ENCODE measurements around the gene MRGPRG.

The MRGPRG gene

GRCh38 chr11:3196161-3197043 is 22.2 kb downstream of the MRGPRG start:
- no peaks in the 10 kb centered on the region for H3F3A ChIP-seq (ENCODE audit: insufficient read depth)
- no peak for TF ChIP-seq EZH2phosphoT487 (conservative IDR thresholded peaks at IDR 0.05; ENCODE audit: low read length)
- TF ChIP-seq CTCF (IDR thresholded peaks at IDR 0.05; ENCODE audit: insufficient read depth, low read length, poor library complexity, severe bottlenecking): no peak
- H3K4me2 ChIP-seq (ENCODE audit: low read depth, low read length, poor library complexity, severe bottlenecking): no peak overlapping the region
- no peak overlapping the region for H3K9ac ChIP-seq (ENCODE audit: low read length)
- H3K27ac ChIP-seq (ENCODE audit: low read depth, low read length): no peak overlapping the region
- no peak overlapping the region for H3K4me3 ChIP-seq (ENCODE audit: insufficient read depth, low read length, poor library complexity, severe bottlenecking)
- no peaks in the 10 kb centered on the region for H4K20me1 ChIP-seq (ENCODE audit: low read depth, low read length)
- H3K9me2 ChIP-seq (replicated peaks; ENCODE audit: insufficient read depth, low read length): no peaks in the 10 kb centered on the region
- no peak overlapping the region for H2AFZ ChIP-seq (ENCODE audit: low read depth, low read length, severe bottlenecking)
- H3K79me2 ChIP-seq (ENCODE audit: insufficient read depth, low read length): no peaks in the 10 kb centered on the region
- H3K27me3 ChIP-seq (ENCODE audit: low read length): no peaks in the 10 kb centered on the region
- H3K9me3 ChIP-seq (ENCODE audit: insufficient read depth, low read length): no peaks in the 10 kb centered on the region
- H3K36me3 ChIP-seq (ENCODE audit: low read length): no peaks in the 10 kb centered on the region

- Histone ChIP-seq H3K79me2 (ENCODE audit: insufficient read depth, low read length) (no peaks in the 10 kb centered on the region), H3K4me3 (ENCODE audit: insufficient read depth, low read length, poor library complexity, severe bottlenecking) (no peak overlapping the region), H3K36me3 (ENCODE audit: low read length) (no peaks in the 10 kb centered on the region), H4K20me1 (ENCODE audit: low read depth, low read length) (no peaks in the 10 kb centered on the region), H3K27ac (ENCODE audit: low read depth, low read length) (no peak overlapping the region), H3K9me2 (replicated peaks; ENCODE audit: insufficient read depth, low read length) (no peaks in the 10 kb centered on the region), H3K4me2 (ENCODE audit: low read depth, low read length, poor library complexity, severe bottlenecking) (no peak overlapping the region), H3K27me3 (ENCODE audit: low read length) (no peaks in the 10 kb centered on the region), H3K9ac (ENCODE audit: low read length) (no peak overlapping the region), H3K9me3 (ENCODE audit: insufficient read depth, low read length) (no peaks in the 10 kb centered on the region), H3F3A (ENCODE audit: insufficient read depth) (no peaks in the 10 kb centered on the region), H2AFZ (ENCODE audit: low read depth, low read length, severe bottlenecking) (no peak overlapping the region)
- TF ChIP-seq EZH2phosphoT487 (conservative IDR thresholded peaks at IDR 0.05; ENCODE audit: low read length): no peak
- TF ChIP-seq CTCF (IDR thresholded peaks at IDR 0.05; ENCODE audit: insufficient read depth, low read length, poor library complexity, severe bottlenecking): no peak
Measured at GRCh38 chr11:3195251-3196160, 23.1 kb downstream of the MRGPRG start.

- Histone ChIP-seq H3K36me3 (ENCODE audit: low read length) (no peaks in the 10 kb centered on the region), H2AFZ (ENCODE audit: low read depth, low read length, severe bottlenecking) (no peak overlapping the region), H3K9me3 (ENCODE audit: insufficient read depth, low read length) (no peaks in the 10 kb centered on the region), H3K27me3 (ENCODE audit: low read length) (no peaks in the 10 kb centered on the region), H3K27ac (ENCODE audit: low read depth, low read length) (no peak overlapping the region), H3K4me3 (ENCODE audit: insufficient read depth, low read length, poor library complexity, severe bottlenecking) (no peak overlapping the region), H3K4me2 (ENCODE audit: low read depth, low read length, poor library complexity, severe bottlenecking) (no peak overlapping the region), H3K9me2 (replicated peaks; ENCODE audit: insufficient read depth, low read length) (no peaks in the 10 kb centered on the region), H3F3A (ENCODE audit: insufficient read depth) (no peaks in the 10 kb centered on the region), H3K9ac (ENCODE audit: low read length) (no peak overlapping the region), H3K79me2 (ENCODE audit: insufficient read depth, low read length) (no peaks in the 10 kb centered on the region), H4K20me1 (ENCODE audit: low read depth, low read length) (no peaks in the 10 kb centered on the region)
- TF ChIP-seq EZH2phosphoT487 (conservative IDR thresholded peaks at IDR 0.05; ENCODE audit: low read length) (no peak), CTCF (IDR thresholded peaks at IDR 0.05; ENCODE audit: insufficient read depth, low read length, poor library complexity, severe bottlenecking) (no peak)
Measured at GRCh38 chr11:3194016-3194816, 24.4 kb downstream of the MRGPRG start.

Data from SU-DHL-6 (cell line).